ENCODE results near the gene INSYN2A.
A peak's percentile ranks its signal among the peaks of the same experiment; 100 is the strongest.

The INSYN2A gene

DNA sequence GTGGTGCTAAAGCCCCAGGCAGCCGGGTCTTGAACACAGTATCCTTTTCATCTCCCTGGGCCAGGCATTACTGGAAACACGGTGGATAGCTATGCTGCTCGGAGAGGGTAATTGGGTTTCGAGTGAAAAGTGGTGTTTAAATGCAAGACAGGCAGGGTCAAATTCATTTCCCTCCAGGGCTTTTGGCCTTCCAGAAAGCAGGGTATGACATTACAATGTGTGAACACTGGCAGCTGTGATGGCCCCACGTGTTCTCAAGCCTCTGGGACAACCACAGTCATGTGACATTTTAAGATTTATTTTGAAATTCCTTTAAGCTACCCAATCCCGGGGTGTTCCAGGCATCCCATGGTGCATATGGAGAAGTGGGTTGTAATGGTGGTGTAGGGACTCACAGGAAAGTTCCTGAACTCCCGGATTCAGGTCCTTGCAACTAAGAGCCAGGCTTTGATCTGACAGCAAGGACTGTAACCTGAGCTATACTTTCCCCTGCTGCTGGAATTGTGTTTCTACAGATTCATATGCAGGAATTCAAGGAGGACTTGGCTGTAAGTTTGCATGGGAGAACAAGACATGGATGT is 46.8 kb downstream of the INSYN2A start:
- Histone ChIP-seq H3K4me1 (ENCODE audit: control extremely low read depth in 1 of 4, control insufficient read depth in 4 of 4, insufficient read depth in 4 of 4, low read length in 3 of 4) (peaks cover 0 to 3% (median 0%) of the 10 kb centered on the region in 4 experiments), H3K27ac (ENCODE audit: insufficient read depth in 1 of 2, low read depth in 1 of 2, low read length in 2 of 2, poor library complexity in 1 of 2, severe bottlenecking in 2 of 2) (no peak overlapping the region), H3K9me3 (ENCODE audit: control extremely low read depth in 1 of 5, control insufficient read depth in 4 of 5, insufficient read depth in 2 of 5, low read depth in 1 of 5, low read length in 4 of 5) (no peaks in the 10 kb centered on the region), H3K27me3 (replicated peaks in 2 of 5; ENCODE audit: control insufficient read depth in 4 of 5, insufficient read depth in 5 of 5, low read length in 4 of 5) (no peaks in the 10 kb centered on the region), H3K36me3 (ENCODE audit: control insufficient read depth in 4 of 4, insufficient read depth in 4 of 4, low read length in 3 of 4) (peaks cover 0 to 8% (median 1%) of the 10 kb centered on the region in 4 experiments), H3K4me3 (ENCODE audit: control insufficient read depth in 1 of 7, extremely low read depth in 1 of 7, insufficient read depth in 4 of 7, low read depth in 2 of 7, low read length in 6 of 7) (no peak overlapping the region)
- no peak for DNase-seq
- WGBS (ENCODE audit: insufficient coverage) = 100% methylated on average over 7 of the region's 7 CpGs
- ChIA-PET CTCF (interaction anchor here (1.1 kb wide), 1 partner anchor 11 kb away, joined by 3 read pairs; no protein-coding TSS in a partner anchor), POLR2A (no interaction called here)

GRCh38 chr10:127148933-127149220 is 47.5 kb downstream of the INSYN2A start:
- Histone ChIP-seq H3K4me1 (ENCODE audit: control extremely low read depth in 1 of 4, control insufficient read depth in 4 of 4, insufficient read depth in 4 of 4, low read length in 3 of 4) (peaks cover 0 to 3% (median 0%) of the 10 kb centered on the region in 4 experiments), H3K4me3 (ENCODE audit: control insufficient read depth in 1 of 7, extremely low read depth in 1 of 7, insufficient read depth in 4 of 7, low read depth in 2 of 7, low read length in 6 of 7) (no peak overlapping the region)

DNA sequence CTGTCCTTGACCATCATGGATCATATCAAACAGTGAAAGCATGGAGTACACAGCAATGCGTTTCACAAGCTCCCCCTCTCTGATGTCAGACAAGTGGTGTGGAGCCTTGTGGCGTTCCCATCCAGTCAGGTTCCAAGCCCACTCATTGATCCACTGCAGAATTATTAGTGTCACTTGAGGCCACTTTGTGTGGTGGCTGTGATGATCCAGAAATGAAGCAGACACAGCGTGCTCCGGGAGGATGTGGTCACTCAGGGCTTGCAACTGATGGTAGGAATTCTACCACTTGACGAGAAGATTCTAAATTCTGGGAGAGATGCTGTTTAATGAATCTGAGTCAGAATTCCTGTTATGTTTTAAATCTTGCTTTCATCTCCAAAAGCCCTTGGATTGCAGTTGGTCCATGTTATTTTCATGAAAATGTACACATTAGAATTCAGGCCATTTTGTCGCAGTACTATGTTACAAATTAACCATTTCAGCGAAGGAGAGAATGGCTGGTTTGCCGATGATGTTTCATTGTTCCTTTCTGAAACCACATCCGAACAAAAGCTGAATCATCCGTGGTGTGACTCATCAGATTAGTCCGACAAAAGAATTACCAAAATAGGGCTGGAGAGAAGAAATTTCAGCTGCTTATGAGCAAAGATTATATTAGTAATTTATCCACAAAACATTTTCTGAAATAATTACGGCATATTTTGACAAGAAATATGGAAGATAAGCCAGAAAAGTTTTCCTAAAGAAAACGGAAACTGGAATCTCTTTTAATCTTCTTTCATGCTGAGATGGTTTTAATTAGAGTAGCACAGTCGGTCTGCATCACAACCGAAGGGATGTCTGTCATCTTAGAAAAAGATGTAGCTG is 48.1 kb downstream of the INSYN2A start:
- DNase-seq = peak; percentile 64 to 90 (median 88)
- ChIA-PET CTCF (no interaction called here), POLR2A (no interaction called here)
- H3K4me3 ChIP-seq (ENCODE audit: control insufficient read depth in 1 of 7, extremely low read depth in 1 of 7, insufficient read depth in 4 of 7, low read depth in 2 of 7, low read length in 6 of 7) = no peak overlapping the region
- no peaks in the 10 kb centered on the region for H3K9me3 ChIP-seq (ENCODE audit: control extremely low read depth in 1 of 5, control insufficient read depth in 4 of 5, insufficient read depth in 2 of 5, low read depth in 1 of 5, low read length in 4 of 5)
- peaks cover 0 to 8% (median 1%) of the 10 kb centered on the region in 4 experiments for H3K36me3 ChIP-seq (ENCODE audit: control insufficient read depth in 4 of 4, insufficient read depth in 4 of 4, low read length in 3 of 4)
- no peaks in the 10 kb centered on the region for H3K27me3 ChIP-seq (replicated peaks in 2 of 5; ENCODE audit: control insufficient read depth in 4 of 5, insufficient read depth in 5 of 5, low read length in 4 of 5)
- no peak overlapping the region for H3K27ac ChIP-seq (ENCODE audit: insufficient read depth in 1 of 2, low read depth in 1 of 2, low read length in 2 of 2, poor library complexity in 1 of 2, severe bottlenecking in 2 of 2)
- peaks cover 0 to 3% (median under 1%) of the 10 kb centered on the region in 4 experiments for H3K4me1 ChIP-seq (ENCODE audit: control extremely low read depth in 1 of 4, control insufficient read depth in 4 of 4, insufficient read depth in 4 of 4, low read length in 3 of 4)
- 73% methylated on average over 7 of the region's 15 CpGs for WGBS (ENCODE audit: insufficient coverage)

More at GRCh38 chr10:127148933-127149220, 47.5 kb downstream of the INSYN2A start:
- CTCF ChIA-PET = no interaction called here
- no peaks in the 10 kb centered on the region for H3K9me3 ChIP-seq (ENCODE audit: control extremely low read depth in 1 of 5, control insufficient read depth in 4 of 5, insufficient read depth in 2 of 5, low read depth in 1 of 5, low read length in 4 of 5)
- no peaks in the 10 kb centered on the region for H3K27me3 ChIP-seq (replicated peaks in 2 of 5; ENCODE audit: control insufficient read depth in 4 of 5, insufficient read depth in 5 of 5, low read length in 4 of 5)
- WGBS (ENCODE audit: insufficient coverage) = no CpG with 5 or more reads among the region's 2 CpGs
- POLR2A ChIA-PET = no interaction called here
- DNase-seq = peak; percentile 13 to 73 (median 64)
- H3K27ac ChIP-seq (ENCODE audit: insufficient read depth in 1 of 2, low read depth in 1 of 2, low read length in 2 of 2, poor library complexity in 1 of 2, severe bottlenecking in 2 of 2) = no peak overlapping the region
- peaks cover 0 to 8% (median 1%) of the 10 kb centered on the region in 4 experiments for H3K36me3 ChIP-seq (ENCODE audit: control insufficient read depth in 4 of 4, insufficient read depth in 4 of 4, low read length in 3 of 4)

DNA sequence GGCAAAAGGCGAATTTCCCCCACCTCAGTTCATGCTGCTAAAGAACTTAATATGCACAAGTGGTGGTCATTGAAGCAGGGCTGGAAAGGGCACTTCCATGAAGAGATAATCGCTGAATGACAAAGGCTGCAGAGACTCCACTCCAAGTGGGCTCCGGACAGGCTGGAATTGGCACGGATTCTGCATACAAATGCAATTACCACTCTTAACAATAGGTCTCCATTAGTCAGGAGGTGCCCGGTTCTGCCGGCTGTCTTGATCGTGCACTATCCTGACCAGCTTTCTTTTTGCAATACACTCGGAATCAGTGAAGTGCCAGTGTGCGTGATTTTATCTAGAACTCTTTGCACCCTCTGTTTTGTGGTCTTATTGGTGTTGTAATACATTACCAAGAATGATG is 49.7 kb downstream of the INSYN2A start:
- H3K4me3 ChIP-seq (ENCODE audit: control insufficient read depth in 1 of 7, extremely low read depth in 1 of 7, insufficient read depth in 4 of 7, low read depth in 2 of 7, low read length in 6 of 7) = no peak overlapping the region
- ChIA-PET POLR2A (no interaction called here), CTCF (no interaction called here)
- no peak overlapping the region for H3K27ac ChIP-seq (ENCODE audit: insufficient read depth in 1 of 2, low read depth in 1 of 2, low read length in 2 of 2, poor library complexity in 1 of 2, severe bottlenecking in 2 of 2)
- peaks cover 0 to 9% (median 6%) of the 10 kb centered on the region in 4 experiments for H3K4me1 ChIP-seq (ENCODE audit: control extremely low read depth in 1 of 4, control insufficient read depth in 4 of 4, insufficient read depth in 4 of 4, low read length in 3 of 4)
- H3K27me3 ChIP-seq (replicated peaks in 2 of 5; ENCODE audit: control insufficient read depth in 4 of 5, insufficient read depth in 5 of 5, low read length in 4 of 5) = no peaks in the 10 kb centered on the region
- no peaks in the 10 kb centered on the region for H3K9me3 ChIP-seq (ENCODE audit: control extremely low read depth in 1 of 5, control insufficient read depth in 4 of 5, insufficient read depth in 2 of 5, low read depth in 1 of 5, low read length in 4 of 5)
- no peak for DNase-seq
- WGBS (ENCODE audit: insufficient coverage) = 100% methylated on average over 5 of the region's 9 CpGs
- peaks cover 0 to 8% (median 1%) of the 10 kb centered on the region in 4 experiments for H3K36me3 ChIP-seq (ENCODE audit: control insufficient read depth in 4 of 4, insufficient read depth in 4 of 4, low read length in 3 of 4)
